PC-9 (cell line): Measurements from ENCODE around the gene CXorf38. TPM values are rescaled to one million over a fixed set of nuclear protein-coding genes. Genes with fewer than 3 reads are reported as not detected.

Experiments used
- BruUV-seq: library from RNA; stranded (reverse); fragments of 400-500 nt; replicated peaks from 2 replicates; lab custom pipeline; 2021; lab: Mats Ljungman, UMichigan
- CTCF ChIA-PET: fragments of 300-600 bp; sonication (Branson Sonifier 250); formaldehyde crosslinking; loops from one replicate; lab custom pipeline; 2022; ENCODE audit warnings: antibody characterized with exemption; lab: Charles Lee
- POLR2A ChIA-PET: fragments of 300-600 bp; sonication (Branson Sonifier 250); formaldehyde crosslinking; loops from one replicate; lab custom pipeline; 2022; ENCODE audit warnings: antibody characterized with exemption; ENCODE audit not compliant: unreplicated experiment; lab: Charles Lee
- DNase-seq, 2 experiments: peaks; one replicate each; pipeline versions ENCODE4 v3.0.0 to v3.0.0-alpha.2; 2015 to 2022; ENCODE audit warnings: mixed read lengths in 1 of 2
- H2AFZ ChIP-seq: fragments of 200-600 bp; sonication (generic); 2 replicates; pipeline ENCODE4 v1.8.1; 2017; ENCODE audit warnings: antibody characterized with exemption
- H3F3A ChIP-seq: fragments of 200-600 bp; sonication (generic); 2 replicates; pipeline ENCODE4 v1.8.1; 2017; ENCODE audit warnings: antibody characterized with exemption, mild to moderate bottlenecking, low read depth; ENCODE audit not compliant: insufficient read depth
- H3K27ac ChIP-seq: fragments of 200-600 bp; sonication (generic); 2 replicates; pipeline ENCODE4 v1.6.1; 2016; ENCODE audit warnings: mixed run types
- H3K27me3 ChIP-seq: fragments of 200-600 bp; sonication (generic); 2 replicates; pipeline ENCODE4 v1.6.1; 2016; ENCODE audit warnings: low read depth, mixed run types; ENCODE audit not compliant: insufficient read depth
- H3K36me3 ChIP-seq: fragments of 200-600 bp; sonication (generic); 2 replicates; pipeline ENCODE4 v1.6.1; 2016; ENCODE audit warnings: low read depth, mixed run types
- H3K4me1 ChIP-seq: fragments of 200-600 bp; sonication (generic); replicated peaks from 2 replicates; pipeline ENCODE4 v1.6.1; 2016; ENCODE audit warnings: mixed run types; ENCODE audit not compliant: insufficient read depth
- H3K4me2 ChIP-seq: fragments of 200-600 bp; sonication (generic); 2 replicates; pipeline ENCODE4 v1.6.1; 2017; ENCODE audit warnings: mixed run types
- H3K4me3 ChIP-seq: fragments of 200-600 bp; sonication (generic); 2 replicates; pipeline ENCODE4 v1.6.1; 2016; ENCODE audit warnings: mixed run types
- H3K79me2 ChIP-seq: fragments of 200-600 bp; sonication (generic); 2 replicates; pipeline ENCODE4 v1.6.1; 2017; ENCODE audit warnings: low read depth, mixed run types
- H3K9me2 ChIP-seq: fragments of 200-600 bp; sonication (generic); 2 replicates; pipeline ENCODE4 v1.8.1; 2017; ENCODE audit warnings: mild to moderate bottlenecking; ENCODE audit not compliant: insufficient read depth
- H3K9me3 ChIP-seq: fragments of 200-600 bp; sonication (generic); 2 replicates; pipeline ENCODE4 v1.8.1; 2016; ENCODE audit warnings: low read depth; ENCODE audit not compliant: insufficient read depth
- H4K20me1 ChIP-seq: fragments of 200-600 bp; sonication (generic); 2 replicates; pipeline ENCODE4 v1.8.1; 2017; ENCODE audit not compliant: insufficient read depth
- CTCF ChIP-seq: fragments of 200-600 bp; sonication (generic); conservative IDR thresholded peaks from 2 replicates; pipeline ENCODE4 v1.6.1; 2017; ENCODE audit warnings: mixed run types, antibody characterized with exemption, mild to moderate bottlenecking, moderate library complexity
- EZH2 ChIP-seq: fragments of 200-600 bp; sonication (generic); IDR thresholded peaks from 2 replicates; pipeline ENCODE4 v1.8.0; 2017; ENCODE audit warnings: antibody characterized with exemption, low read depth
- intact Hi-C: fragments of 100-400 bp; cut with micrococcal nuclease; formaldehyde crosslinking; loops from one replicate; pipeline ENCODE4 v1.10.0; 2022; ENCODE audit not compliant: unreplicated experiment
- total RNA-seq: library from RNA; stranded (reverse); gene quantifications from 2 replicates; pipeline ENCODE4 v1.2.3, GENCODE V29; 2021

CXorf38 gene
- total RNA-seq, 1 experiment from 2014 or later, result 5.3 TPM

GRCh38 chrX:40646489-40647306 lies 663 bp downstream of the CXorf38 start:
- Histone ChIP-seq H3K27ac (peak overlapping the region; percentile 39; the same call in 1 of the 2 replicates), H3K4me3 (peak overlapping the region; percentile 62), H3K9me2 (no peaks in the 10 kb centered on the region), H3K27me3 (no peaks in the 10 kb centered on the region), H3K79me2 (peaks cover 14% of the 10 kb centered on the region), H3K36me3 (no peaks in the 10 kb centered on the region), H3K4me1 (no peaks in the 10 kb centered on the region), H3K9me3 (no peaks in the 10 kb centered on the region), H4K20me1 (no peaks in the 10 kb centered on the region), H3K4me2 (peak overlapping the region; percentile 67), H3F3A (no peaks in the 10 kb centered on the region), H2AFZ (peak overlapping the region; percentile 66)
- POLR2A ChIA-PET, result no interaction called here
- intact Hi-C loops, result loop anchor here (5.0 to 10.0 kb wide), 2 partner anchors 102 to 606 kb away; no protein-coding TSS in a partner anchor
- DNase-seq, result peak in 1 of 2 experiments; percentile 19
- BruUV-seq, result TSS peak; percentile 28
- CTCF ChIA-PET, result no interaction called here
- no peak for TF ChIP-seq CTCF

GRCh38 chrX:40644821-40645358 lies 2.5 kb downstream of the CXorf38 start:
- Histone ChIP-seq H3F3A (no peaks in the 10 kb centered on the region), H3K27me3 (no peaks in the 10 kb centered on the region), H3K27ac (peak overlapping the region; percentile 64), H3K4me3 (peak overlapping the region; percentile 47; the same call in 1 of the 2 replicates), H3K4me1 (no peaks in the 10 kb centered on the region), H3K4me2 (peak overlapping the region; percentile 74), H4K20me1 (no peaks in the 10 kb centered on the region), H3K36me3 (no peaks in the 10 kb centered on the region), H2AFZ (no peak overlapping the region), H3K9me3 (no peaks in the 10 kb centered on the region), H3K79me2 (peaks cover 14% of the 10 kb centered on the region), H3K9me2 (no peaks in the 10 kb centered on the region)
- no peak for TF ChIP-seq CTCF
- ChIA-PET POLR2A (no interaction called here), CTCF (no interaction called here)
- no TSS peak for BruUV-seq
- intact Hi-C loops, result loop anchor here (5.0 to 10.0 kb wide), 2 partner anchors 100 to 607 kb away; no protein-coding TSS in a partner anchor
- DNase-seq, result peak; percentile 12 to 49

DNA sequence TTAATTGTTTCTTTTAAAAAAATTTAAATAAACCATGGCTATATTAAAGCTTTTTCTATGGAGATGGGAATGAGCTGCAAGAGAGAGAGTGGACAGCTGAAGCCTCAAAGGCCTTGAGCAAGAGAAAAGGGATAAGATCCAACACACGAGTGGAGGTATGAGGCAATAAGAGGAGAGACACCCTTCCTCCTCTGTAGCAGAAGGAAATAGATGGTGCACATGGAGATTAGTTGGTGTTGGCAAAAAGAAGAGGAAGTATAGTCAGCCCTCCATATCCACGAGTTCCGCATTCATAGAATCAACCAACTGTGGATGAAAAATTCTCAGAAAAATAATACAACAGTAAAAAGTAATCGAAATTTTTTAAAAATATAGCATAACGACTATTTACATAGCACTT lies 3.2 kb downstream of the CXorf38 start:
- no TSS peak for BruUV-seq
- Histone ChIP-seq H3K4me2 (peak overlapping the region; percentile 74), H3K27ac (no peak overlapping the region), H3K9me3 (no peaks in the 10 kb centered on the region), H3K27me3 (no peaks in the 10 kb centered on the region), H3K9me2 (no peaks in the 10 kb centered on the region), H3K4me1 (no peaks in the 10 kb centered on the region), H3K79me2 (peaks cover 14% of the 10 kb centered on the region), H4K20me1 (no peaks in the 10 kb centered on the region), H2AFZ (no peak overlapping the region), H3K4me3 (peak overlapping the region; percentile 47; the same call in 1 of the 2 replicates), H3K36me3 (no peaks in the 10 kb centered on the region), H3F3A (no peaks in the 10 kb centered on the region)
- CTCF ChIA-PET, result no interaction called here
- intact Hi-C loops, result loop anchor here (10.0 kb wide), 1 partner anchor 99 kb away; no protein-coding TSS in a partner anchor
- TF ChIP-seq EZH2, result no peak
- no peak for TF ChIP-seq CTCF
- POLR2A ChIA-PET, result no interaction called here
- no peak for DNase-seq
